Neural cell (in vitro differentiated cells): ENCODE data around the gene NOS1AP. TPM values are rescaled to one million over a fixed set of nuclear protein-coding genes. Genes with fewer than 3 reads are reported as not detected.

ENCODE experiments used
- H2AFZ ChIP-seq: fragments of 200-600, 300-800 bp; sonication (generic), shearing (Covaris generic); 2 replicates; pipeline ENCODE4 v1.6.0; 2014; ENCODE audit warnings: low read depth, mild to moderate bottlenecking, antibody characterized with exemption, low read length, moderate library complexity
- H3F3A ChIP-seq: fragments of 200-600 bp; shearing (Covaris generic); 2 replicates; pipeline ENCODE4 v1.6.1; 2016; ENCODE audit warnings: mild to moderate bottlenecking, moderate library complexity, mixed read lengths, antibody characterized with exemption, low read length; ENCODE audit not compliant: insufficient read depth, poor library complexity, severe bottlenecking
- H3K27ac ChIP-seq: fragments of 200-600, 300-800 bp; sonication (generic), shearing (Covaris generic); 2 replicates; pipeline ENCODE4 v1.5.1; 2014; ENCODE audit warnings: mild to moderate bottlenecking, low read length, moderate library complexity
- H3K27me3 ChIP-seq: fragments of 300-800, 200-600 bp; sonication (generic), shearing (Covaris generic); 2 replicates; pipeline ENCODE4 v1.6.0; 2014; ENCODE audit warnings: mild to moderate bottlenecking, low read depth, low read length, moderate library complexity; ENCODE audit not compliant: insufficient read depth
- H3K36me3 ChIP-seq: fragments of 300-800, 200-600 bp; sonication (generic), shearing (Covaris generic); 2 replicates; pipeline ENCODE4 v1.5.1; 2014; ENCODE audit warnings: mild to moderate bottlenecking, antibody characterized with exemption, low read length, moderate library complexity; ENCODE audit not compliant: insufficient read depth
- H3K4me2 ChIP-seq: fragments of 300-800, 200-600 bp; sonication (generic), shearing (Covaris generic); 2 replicates; pipeline ENCODE4 v1.6.0; 2014; ENCODE audit warnings: mild to moderate bottlenecking, low read length
- H3K4me3 ChIP-seq: fragments of 300-800, 200-600 bp; sonication (generic), shearing (Covaris generic); 2 replicates; pipeline ENCODE4 v1.5.1; 2014; ENCODE audit warnings: mild to moderate bottlenecking, low read length, moderate library complexity
- H3K79me2 ChIP-seq: fragments of 200-600 bp; shearing (Covaris generic); replicated peaks from 2 replicates; pipeline ENCODE4 v1.6.0; 2014; ENCODE audit warnings: mild to moderate bottlenecking, low read length, moderate library complexity; ENCODE audit not compliant: insufficient read depth
- H3K9ac ChIP-seq: fragments of 300-800, 200-600 bp; sonication (generic), shearing (Covaris generic); 2 replicates; pipeline ENCODE4 v1.6.1; 2016; ENCODE audit warnings: mild to moderate bottlenecking, low read length, mixed read lengths
- H3K9me2 ChIP-seq: fragments of 200-600 bp; shearing (Covaris generic); 2 replicates; pipeline ENCODE4 v1.6.1; 2016; ENCODE audit warnings: mild to moderate bottlenecking, low read length, mixed read lengths; ENCODE audit not compliant: insufficient read depth
- H3K9me3 ChIP-seq: fragments of 200-600, 300-800 bp; sonication (generic), shearing (Covaris generic); 2 replicates; pipeline ENCODE4 v1.6.1; 2016; ENCODE audit warnings: mild to moderate bottlenecking, mixed run types, low read length, moderate library complexity, mixed read lengths
- H4K20me1 ChIP-seq: fragments of 200-600 bp; shearing (Covaris generic); 2 replicates; pipeline ENCODE4 v1.6.1; 2016; ENCODE audit warnings: mild to moderate bottlenecking, mixed run types; ENCODE audit not compliant: insufficient read depth
- CTCF ChIP-seq: fragments of 450-650 bp; IDR thresholded peaks from 2 replicates; pipeline ENCODE4 v1.5.1; 2014; ENCODE audit warnings: antibody characterized with exemption, mild to moderate bottlenecking, moderate library complexity; ENCODE audit not compliant: poor library complexity, severe bottlenecking
- EP300 ChIP-seq: fragments of 450-650 bp; conservative IDR thresholded peaks from 2 replicates; pipeline ENCODE4 v1.6.1; 2014; ENCODE audit warnings: antibody characterized with exemption, mild to moderate bottlenecking, moderate library complexity; ENCODE audit not compliant: poor library complexity, severe bottlenecking
- EZH2 ChIP-seq: fragments of 200-600, 300-800 bp; shearing (Covaris generic), sonication (generic); IDR thresholded peaks from 2 replicates; pipeline ENCODE4 v1.6.1; 2014; ENCODE audit warnings: antibody characterized with exemption, low read length, borderline replicate concordance, mild to moderate bottlenecking; ENCODE audit not compliant: insufficient read depth, poor library complexity, severe bottlenecking
- MXI1 ChIP-seq: fragments of 450-650 bp; conservative IDR thresholded peaks from 2 replicates; pipeline ENCODE4 v1.6.1; 2014; ENCODE audit warnings: antibody characterized with exemption, mild to moderate bottlenecking; ENCODE audit not compliant: poor library complexity, severe bottlenecking
- POLR2AphosphoS5 ChIP-seq: IDR thresholded peaks from 2 replicates; pipeline ENCODE4 v1.6.1; 2012
- RAD21 ChIP-seq: fragments of 450-650 bp; conservative IDR thresholded peaks from 2 replicates; pipeline ENCODE4 v1.6.1; 2014; ENCODE audit warnings: antibody characterized with exemption, mild to moderate bottlenecking, moderate library complexity
- REST ChIP-seq: IDR thresholded peaks from 2 replicates; pipeline ENCODE4 v1.6.1; 2012; ENCODE audit warnings: borderline replicate concordance
- SMC3 ChIP-seq: fragments of 450-650 bp; conservative IDR thresholded peaks from 2 replicates; pipeline ENCODE4 v1.6.1; 2014; ENCODE audit warnings: antibody characterized with exemption, mild to moderate bottlenecking, moderate library complexity; ENCODE audit not compliant: poor library complexity
- TAF1 ChIP-seq: IDR thresholded peaks from 2 replicates; pipeline ENCODE4 v1.6.1; 2012; ENCODE audit warnings: low read depth
- polyA plus RNA-seq: library from polyadenylated mRNA; depleted of rRNA; stranded (reverse); fragments of >200 nt; gene quantifications from 2 replicates; pipeline ENCODE4 v1.2.3, GENCODE V29; 2014

Gene NOS1AP
- polyA plus RNA-seq, 1 donor from 2014 or later: 5.3 TPM

DNA sequence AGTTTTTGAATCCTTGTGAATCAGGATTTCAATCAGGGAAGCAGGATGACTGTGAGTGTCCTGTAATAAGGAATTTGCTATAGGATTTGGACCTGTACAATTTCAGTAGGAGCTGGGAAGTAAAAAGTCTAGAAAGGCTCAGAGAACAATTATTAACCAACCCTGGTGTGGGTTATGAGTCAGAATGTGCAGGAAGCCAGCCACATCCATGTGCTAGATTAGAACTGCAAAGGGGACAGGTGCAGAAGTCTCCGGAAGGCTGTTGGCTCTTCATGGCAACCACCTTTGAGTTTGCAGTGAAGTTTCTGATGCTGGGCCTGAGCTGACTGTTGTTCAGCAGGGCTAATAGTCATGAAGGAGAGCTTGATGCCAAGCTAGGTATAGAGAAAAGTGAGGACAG, 236.5 kb downstream of the NOS1AP start:
- Histone ChIP-seq H3K9ac (no peak overlapping the region), H3K9me2 (no peaks in the 10 kb centered on the region), H3K27me3 (no peaks in the 10 kb centered on the region), H3K36me3 (no peaks in the 10 kb centered on the region), H3K4me2 (no peak overlapping the region), H3K4me3 (no peak overlapping the region), H3K27ac (no peak overlapping the region), H3F3A (no peaks in the 10 kb centered on the region), H3K79me2 (no peaks in the 10 kb centered on the region), H4K20me1 (no peaks in the 10 kb centered on the region), H2AFZ (no peak overlapping the region), H3K9me3 (no peaks in the 10 kb centered on the region)
- TF ChIP-seq EZH2 (no peak), MXI1 (no peak), REST (no peak), EP300 (no peak)

DNA sequence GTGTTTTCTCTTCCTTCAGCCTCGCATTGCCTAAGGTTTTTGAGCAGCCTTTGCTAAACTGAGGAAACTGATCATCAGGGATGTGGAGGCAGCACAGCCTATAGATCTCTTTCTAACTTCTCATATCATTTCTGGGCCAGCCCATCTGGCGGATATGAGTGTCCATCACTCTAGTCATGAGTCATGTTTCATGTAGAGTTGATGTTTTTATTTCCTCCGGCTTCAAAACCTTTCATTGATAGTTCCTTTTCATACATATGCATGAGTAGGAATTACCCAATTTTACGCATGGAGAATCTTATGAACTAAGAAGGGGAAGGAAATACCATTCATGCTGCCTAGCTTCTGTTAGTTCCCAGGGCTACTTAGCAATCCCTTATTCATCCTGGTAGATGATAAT, 240.8 kb downstream of the NOS1AP start:
- Histone ChIP-seq H3K9ac (no peak overlapping the region), H2AFZ (no peak overlapping the region), H3K9me3 (no peaks in the 10 kb centered on the region), H3K4me3 (peak overlapping the region; percentile 15), H3K27me3 (no peaks in the 10 kb centered on the region), H4K20me1 (no peaks in the 10 kb centered on the region), H3K27ac (peak overlapping the region; percentile 20), H3K4me2 (no peak overlapping the region), H3K79me2 (no peaks in the 10 kb centered on the region), H3K9me2 (no peaks in the 10 kb centered on the region), H3F3A (no peaks in the 10 kb centered on the region), H3K36me3 (no peaks in the 10 kb centered on the region)
- TF ChIP-seq RAD21 (no peak), EZH2 (no peak), POLR2AphosphoS5 (no peak), SMC3 (no peak), TAF1 (no peak), CTCF (no peak), REST (no peak), EP300 (no peak)
